Thyroid gland (tissue), 4 donors: ENCODE data around the gene GSG1L. TPM values are rescaled to one million over a fixed set of nuclear protein-coding genes. Genes with fewer than 3 reads are reported as not detected.

Experiments
- DNase-seq, 2 donors: peaks; one replicate each; pipeline ENCODE4 v3.0.0-alpha.2; 2019
- H3K27ac ChIP-seq, 3 donors: fragments of 200-600 bp; sonication (generic); 1 replicate in 2 of 3; 2 replicates in 1 of 3; pipeline ENCODE4 v1.5.1; 2016 to 2019; ENCODE audit warnings: mild to moderate bottlenecking in 1 of 3, moderate library complexity in 1 of 3
- H3K27me3 ChIP-seq: fragments of 200-600 bp; sonication (generic); one replicate; pipeline ENCODE4 v1.5.1; 2019
- H3K36me3 ChIP-seq, 2 donors: fragments of 200-600 bp; sonication (generic); one replicate each; pipeline ENCODE4 v1.5.1; 2016 to 2019
- H3K4me1 ChIP-seq, 2 donors: fragments of 200-600 bp; sonication (generic); one replicate each; pipeline ENCODE4 v1.5.1; 2017 to 2019
- H3K4me3 ChIP-seq, 3 donors: fragments of 200-600 bp; sonication (generic); replicated peaks in 1 of 3; 1 replicate in 2 of 3; 2 replicates in 1 of 3; pipeline ENCODE4 v1.5.1; 2016; ENCODE audit warnings: mild to moderate bottlenecking in 1 of 3
- H3K9me3 ChIP-seq: fragments of 200-600 bp; sonication (generic); one replicate; pipeline ENCODE4 v1.5.1; 2017
- CTCF ChIP-seq, 6 experiments: fragments of 200-600 bp in 3 of 6; fragments of 450-650 bp in 3 of 6; sonication (generic) in 3 of 6; IDR thresholded peaks; one replicate each; pipeline ENCODE4 v1.5.1; 2016 to 2019; ENCODE audit warnings: antibody characterized with exemption in 6 of 6, mild to moderate bottlenecking in 2 of 6, inconsistent platforms in 1 of 6, moderate library complexity in 1 of 6
- POLR2A ChIP-seq, 2 donors: fragments of 450-650 bp; IDR thresholded peaks; one replicate each; pipeline ENCODE4 v1.6.1; 2017; ENCODE audit warnings: antibody characterized with exemption in 2 of 2, mild to moderate bottlenecking in 2 of 2, moderate library complexity in 1 of 2
- WGBS, 2 donors: methylation state at CpG; one replicate each; pipeline ENCODE4 v1.1.5; 2017; 5-methylcytosine and 5-hydroxymethylcytosine counted together
- intact Hi-C: fragments of 100-400 bp; cut with DNase I; formaldehyde crosslinking; loops from one replicate; pipeline ENCODE4 v1.15.1; 2023
- total RNA-seq, 4 donors: library from RNA; depleted of rRNA; stranded (reverse); fragments of >200 nt; gene quantifications; one replicate each; pipeline ENCODE4 v1.2.3, GENCODE V29; 2016

GSG1L gene
- total RNA-seq, 4 donors from 2014 or later = not detected

- H3K27ac ChIP-seq = no peak overlapping the region
- TF ChIP-seq CTCF (IDR thresholded peaks at IDR 0.05) (no peak), POLR2A (IDR thresholded peaks at IDR 0.05) (no peak)
- H3K4me1 ChIP-seq = no peaks in the 10 kb centered on the region
- DNase-seq = no peak
- no peaks in the 10 kb centered on the region for H3K36me3 ChIP-seq
- H3K4me3 ChIP-seq = no peak overlapping the region
- H3K9me3 ChIP-seq = no peaks in the 10 kb centered on the region
- H3K27me3 ChIP-seq = no peaks in the 10 kb centered on the region
- WGBS, 2 donors = 61 to 69% methylated on average over 10 of the region's 10 CpGs
- intact Hi-C loops = no loop called here
Measured at GRCh38 chr16:28035866-28036393, 27.6 kb downstream of the GSG1L start.

- Histone ChIP-seq H3K36me3 (no peaks in the 10 kb centered on the region), H3K4me1 (no peaks in the 10 kb centered on the region), H3K27me3 (no peaks in the 10 kb centered on the region), H3K27ac (no peak overlapping the region), H3K9me3 (no peaks in the 10 kb centered on the region), H3K4me3 (no peak overlapping the region)
- 93 to 97% methylated on average over 4 of the region's 4 CpGs for WGBS, 2 donors
- TF ChIP-seq CTCF (IDR thresholded peaks at IDR 0.05) (no peak), POLR2A (IDR thresholded peaks at IDR 0.05) (no peak)
- intact Hi-C loops = no loop called here
- DNase-seq = no peak
Measured at GRCh38 chr16:28033870-28034269, 29.6 kb downstream of the GSG1L start.

- Histone ChIP-seq H3K9me3 (no peaks in the 10 kb centered on the region), H3K36me3 (no peaks in the 10 kb centered on the region), H3K27ac (no peak overlapping the region), H3K4me3 (no peak overlapping the region), H3K27me3 (no peaks in the 10 kb centered on the region), H3K4me1 (no peaks in the 10 kb centered on the region)
- intact Hi-C loops = no loop called here
- DNase-seq = no peak
- TF ChIP-seq POLR2A (IDR thresholded peaks at IDR 0.05) (no peak), CTCF (IDR thresholded peaks at IDR 0.05) (no peak)
- 76 to 78% methylated on average over 6 of the region's 6 CpGs for WGBS, 2 donors
Measured at GRCh38 chr16:28029387-28030002, 34.0 kb downstream of the GSG1L start.

DNA sequence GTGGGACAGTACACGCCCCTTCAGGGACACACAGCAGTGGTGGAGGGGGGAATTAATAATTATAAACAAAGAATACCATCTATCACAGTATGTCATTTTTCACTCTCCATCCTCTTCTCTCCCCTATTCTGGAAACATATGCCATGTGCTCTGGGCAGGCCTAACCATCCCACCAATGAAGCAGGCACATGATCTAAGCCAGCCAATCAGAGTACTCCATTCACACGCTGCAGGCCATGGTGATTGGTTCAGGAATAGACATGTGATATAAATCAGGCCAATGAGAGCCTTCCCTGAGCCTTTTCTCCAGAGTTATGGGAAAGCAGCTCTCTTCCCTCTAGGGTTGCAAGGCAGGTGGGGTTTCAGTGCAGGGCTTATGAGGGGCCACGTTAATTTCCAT, 36.5 kb downstream of the GSG1L start:
- no peak overlapping the region for H3K4me3 ChIP-seq
- intact Hi-C loops = no loop called here
- no peaks in the 10 kb centered on the region for H3K9me3 ChIP-seq
- 89 to 92% methylated on average over 3 of the region's 3 CpGs for WGBS, 2 donors
- TF ChIP-seq POLR2A (IDR thresholded peaks at IDR 0.05) (no peak), CTCF (IDR thresholded peaks at IDR 0.05) (no peak)
- DNase-seq = no peak
- H3K27me3 ChIP-seq = no peaks in the 10 kb centered on the region
- H3K27ac ChIP-seq = no peak overlapping the region
- no peaks in the 10 kb centered on the region for H3K4me1 ChIP-seq
- H3K36me3 ChIP-seq = no peaks in the 10 kb centered on the region

DNA sequence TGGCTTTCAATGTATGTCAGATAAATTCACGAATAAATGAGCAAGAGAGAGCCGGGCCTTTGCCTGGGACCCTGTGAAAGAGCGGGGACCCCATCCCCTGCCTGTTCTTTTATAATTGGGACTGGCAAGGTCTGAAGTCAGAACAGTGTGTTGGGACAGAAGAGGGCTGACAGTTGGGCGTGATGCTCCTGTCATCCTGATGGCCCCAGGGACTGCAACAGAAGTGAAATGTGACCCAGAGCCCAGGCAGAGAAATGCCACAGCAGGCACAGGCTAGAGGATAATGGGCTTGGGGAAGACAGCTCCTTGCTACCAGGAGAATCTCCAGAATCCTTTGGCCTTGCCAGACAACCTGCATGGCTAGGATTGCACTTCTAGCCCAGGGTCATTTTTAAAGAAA, 37.9 kb downstream of the GSG1L start:
- intact Hi-C loops = no loop called here
- DNase-seq = no peak
- no peak for TF ChIP-seq CTCF (IDR thresholded peaks at IDR 0.05)
- no peak for TF ChIP-seq POLR2A (IDR thresholded peaks at IDR 0.05)
- H3K36me3 ChIP-seq = no peaks in the 10 kb centered on the region
- no peak overlapping the region for H3K4me3 ChIP-seq
- no peaks in the 10 kb centered on the region for H3K27me3 ChIP-seq
- 77 to 90% methylated on average over 4 of the region's 4 CpGs for WGBS, 2 donors
- no peaks in the 10 kb centered on the region for H3K4me1 ChIP-seq
- H3K27ac ChIP-seq = no peak overlapping the region
- H3K9me3 ChIP-seq = no peaks in the 10 kb centered on the region
